GM12878 (cell line): ENCODE measurements around the gene SYNGR1. TPM values are rescaled to one million over a fixed set of nuclear protein-coding genes. Genes with fewer than 3 reads are reported as not detected.

ENCODE experiments used
- BCLAF1 ChIP-seq: fragments of 450-650 bp; IDR thresholded peaks from 2 replicates; pipeline ENCODE4 v1.6.1; 2017; ENCODE audit warnings: antibody characterized with exemption, mild to moderate bottlenecking, moderate library complexity
- CEBPZ ChIP-seq: fragments of 150-350 bp; IDR thresholded peaks from 2 replicates; pipeline ENCODE4 v1.6.1; 2016; ENCODE audit warnings: low read depth, low read length
- E2F4 ChIP-seq: IDR thresholded peaks from 2 replicates; pipeline ENCODE4 v1.6.1; 2012; ENCODE audit warnings: low read depth, low read length, improper control_type of control experiment
- HSF1 ChIP-seq: fragments of 150-350 bp; IDR thresholded peaks from 2 replicates; pipeline ENCODE4 v1.6.1; 2014; ENCODE audit warnings: mild to moderate bottlenecking, low read depth, low read length
- IKZF1 ChIP-seq: fragments of 450-650 bp; conservative IDR thresholded peaks from 2 replicates; pipeline ENCODE4 v1.6.1; 2017; ENCODE audit warnings: antibody characterized with exemption, mild to moderate bottlenecking
- IRF3 ChIP-seq: fragments of 450-650 bp; IDR thresholded peaks from 2 replicates; pipeline ENCODE4 v1.6.1; 2014; ENCODE audit warnings: mild to moderate bottlenecking
- MXI1 ChIP-seq: fragments of 150-350 bp; IDR thresholded peaks from 2 replicates; pipeline ENCODE4 v1.6.1; 2011; ENCODE audit warnings: low read depth, mild to moderate bottlenecking, inconsistent platforms, low read length, improper control_type of control experiment
- MYC ChIP-seq: IDR thresholded peaks from 2 replicates; pipeline ENCODE4 v1.6.1; 2011; ENCODE audit warnings: mild to moderate bottlenecking, low read length, moderate library complexity, inconsistent platforms; ENCODE audit not compliant: insufficient read depth, insufficient replicate concordance, insufficient read length, severe bottlenecking
- NKRF ChIP-seq: fragments of 450-650 bp; conservative IDR thresholded peaks from 2 replicates; pipeline ENCODE4 v1.6.1; 2017; ENCODE audit warnings: mild to moderate bottlenecking, moderate library complexity
- SPI1 ChIP-seq: IDR thresholded peaks from 2 replicates; pipeline ENCODE4 v1.6.1; 2011; ENCODE audit warnings: low read depth, mild to moderate bottlenecking, low read length, moderate library complexity, borderline replicate concordance; ENCODE audit not compliant: insufficient read depth
- TCF12 ChIP-seq: IDR thresholded peaks from 2 replicates; pipeline ENCODE4 v1.6.1; 2011; ENCODE audit warnings: low read depth, mild to moderate bottlenecking, low read length
- YBX1 ChIP-seq: fragments of 450-650 bp; IDR thresholded peaks from 2 replicates; pipeline ENCODE4 v1.6.1; 2016; ENCODE audit warnings: antibody characterized with exemption
- ZBTB33 ChIP-seq: fragments of 450-650 bp; IDR thresholded peaks from 2 replicates; pipeline ENCODE4 v1.6.1; 2017; ENCODE audit warnings: mild to moderate bottlenecking
- polyA plus RNA-seq, 11 experiments: library from polyadenylated mRNA; depleted of rRNA in 4 of 11; unstranded in 6 of 11; stranded (reverse) in 5 of 11; fragments of >200 nt; fragmentation: Nextera tagmentation in 4 of 11; fragmentation: Illumina TruSeq in 1 of 11; extraction: Ambion mirVana in 4 of 11; extraction: Trizol in 1 of 11; gene quantifications; 1 replicate in 1 of 11; 2 replicates in 10 of 11; pipeline versions ENCODE4 v1.2.1 to v1.2.3, GENCODE V29; 2011 to 2016; ENCODE audit warnings: inconsistent platforms in 2 of 11, missing spikeins in 2 of 11, low read depth in 1 of 11
- total RNA-seq, 4 experiments: library from RNA; depleted of rRNA in 3 of 4; stranded (reverse); fragments of >200 nt in 3 of 4; fragmentation: Illumina TruSeq in 1 of 4; extraction: Trizol in 1 of 4; gene quantifications; 2 replicates each; pipeline versions ENCODE4 v1.2.1 to v1.2.3, GENCODE V29; 2013 to 2021

Gene SYNGR1
- total and polyA plus RNA-seq, 10 of the 15 experiments (the other 5 are each of a cell fraction or from before 2014, with no cell fraction given), result 0.87 to 9.2 (median 3.5) TPM

GRCh38 chr22:39311592-39312400, 38.0 kb upstream of the SYNGR1 start (continued):
- TF ChIP-seq HSF1 (no peak), TCF12 (no peak), IRF3 (no peak), MYC (no peak), SPI1 (no peak), NKRF (no peak), IKZF1 (no peak), CEBPZ (no peak), BCLAF1 (no peak), ZBTB33 (no peak), MXI1 (no peak), E2F4 (no peak), YBX1 (no peak)
